H9 (cell line): ENCODE results near the gene ACTR8. TPM values are rescaled to one million over a fixed set of nuclear protein-coding genes. Genes with fewer than 3 reads are reported as not detected.

Experiments
- DNase-seq: peaks from one replicate; pipeline ENCODE4 v3.0.0-alpha.2; 2017
- H2AFZ ChIP-seq: one replicate; pipeline ENCODE4 v1.6.1; 2013; ENCODE audit warnings: mild to moderate bottlenecking, low read length, control low read depth, moderate library complexity
- H2AK5ac ChIP-seq: 2 replicates; pipeline ENCODE4 v1.6.1; 2013; ENCODE audit warnings: low read length, control low read depth, mixed read lengths; ENCODE audit not compliant: insufficient read length
- H2BK120ac ChIP-seq: one replicate; pipeline ENCODE4 v1.6.1; 2013; ENCODE audit warnings: low read depth, mild to moderate bottlenecking, low read length, control low read depth, inconsistent platforms; ENCODE audit not compliant: poor library complexity, severe bottlenecking
- H2BK12ac ChIP-seq: 2 replicates; pipeline ENCODE4 v1.6.1; 2013; ENCODE audit warnings: low read length, control low read depth, mixed read lengths, low read depth; ENCODE audit not compliant: insufficient read length
- H2BK15ac ChIP-seq: 2 replicates; pipeline ENCODE4 v1.6.1; 2013; ENCODE audit warnings: low read depth, low read length, control low read depth
- H2BK20ac ChIP-seq: one replicate; pipeline ENCODE4 v1.6.1; 2013; ENCODE audit warnings: low read depth, mild to moderate bottlenecking, low read length, control low read depth, inconsistent platforms; ENCODE audit not compliant: poor library complexity, severe bottlenecking
- H2BK5ac ChIP-seq: 2 replicates; pipeline ENCODE4 v1.6.1; 2013; ENCODE audit warnings: low read length, control low read depth, mixed read lengths; ENCODE audit not compliant: insufficient read length
- H3K14ac ChIP-seq: 2 replicates; pipeline ENCODE4 v1.6.1; 2013; ENCODE audit warnings: low read length, control low read depth; ENCODE audit not compliant: insufficient read depth
- H3K18ac ChIP-seq: 2 replicates; pipeline ENCODE4 v1.6.1; 2013; ENCODE audit warnings: low read depth, mild to moderate bottlenecking, mixed read lengths, low read length, control low read depth; ENCODE audit not compliant: insufficient read length
- H3K23ac ChIP-seq: 2 replicates; pipeline ENCODE4 v1.6.1; 2013; ENCODE audit warnings: low read length, control low read depth, mixed read lengths, low read depth; ENCODE audit not compliant: insufficient read length
- H3K23me2 ChIP-seq: 2 replicates; pipeline ENCODE4 v1.6.1; 2013; ENCODE audit warnings: low read depth, mild to moderate bottlenecking, mixed read lengths, low read length, control low read depth; ENCODE audit not compliant: insufficient read length, poor library complexity, severe bottlenecking
- H3K27ac ChIP-seq: 2 replicates; pipeline ENCODE4 v1.5.1; 2013; ENCODE audit warnings: low read length, control low read depth, mixed read lengths, low read depth; ENCODE audit not compliant: insufficient read length
- H3K27me3 ChIP-seq: 2 replicates; pipeline ENCODE4 v1.6.1; 2013; ENCODE audit warnings: low read length, control low read depth, inconsistent platforms; ENCODE audit not compliant: insufficient read depth
- H3K4ac ChIP-seq: 2 replicates; pipeline ENCODE4 v1.6.1; 2013; ENCODE audit warnings: low read depth, mild to moderate bottlenecking, control low read depth, inconsistent platforms, low read length, moderate library complexity
- H3K4me1 ChIP-seq: 2 replicates; pipeline ENCODE4 v1.6.1; 2013; ENCODE audit warnings: low read length, control low read depth, inconsistent platforms; ENCODE audit not compliant: insufficient read depth
- H3K4me2 ChIP-seq: 2 replicates; pipeline ENCODE4 v1.6.1; 2013; ENCODE audit warnings: low read length, control low read depth, mixed read lengths; ENCODE audit not compliant: insufficient read length, insufficient read depth
- H3K56ac ChIP-seq: 2 replicates; pipeline ENCODE4 v1.6.1; 2013; ENCODE audit warnings: low read depth, mild to moderate bottlenecking, mixed read lengths, low read length, control low read depth; ENCODE audit not compliant: insufficient read length
- H3K79me1 ChIP-seq: 2 replicates; pipeline ENCODE4 v1.6.1; 2013; ENCODE audit warnings: low read depth, mild to moderate bottlenecking, moderate library complexity, low read length, control low read depth, inconsistent platforms; ENCODE audit not compliant: insufficient read depth, poor library complexity, severe bottlenecking
- H3K79me2 ChIP-seq: 2 replicates; pipeline ENCODE4 v1.6.1; 2013; ENCODE audit warnings: low read length, control low read depth, inconsistent platforms; ENCODE audit not compliant: insufficient read depth
- H3K9ac ChIP-seq: 2 replicates; pipeline ENCODE4 v1.6.1; 2013; ENCODE audit warnings: low read length, control low read depth, mixed read lengths; ENCODE audit not compliant: insufficient read length; ENCODE audit errors: extremely low read depth
- H3K9me3 ChIP-seq: one replicate; pipeline ENCODE4 v1.6.1; 2013; ENCODE audit warnings: low read depth, low read length, inconsistent platforms; ENCODE audit not compliant: control insufficient read depth
- H3T11ph ChIP-seq: one replicate; pipeline ENCODE4 v1.6.1; 2013; ENCODE audit warnings: mild to moderate bottlenecking, low read length, control low read depth, inconsistent platforms
- H4K20me1 ChIP-seq: one replicate; pipeline ENCODE4 v1.6.1; 2013; ENCODE audit not compliant: control insufficient read depth, insufficient read length, insufficient read depth
- H4K5ac ChIP-seq: 2 replicates; pipeline ENCODE4 v1.6.1; 2013; ENCODE audit warnings: low read depth, mild to moderate bottlenecking, mixed read lengths, low read length, control low read depth; ENCODE audit not compliant: insufficient read length
- H4K8ac ChIP-seq: replicated peaks from 2 replicates; pipeline ENCODE4 v1.6.1; 2013; ENCODE audit warnings: low read length, control low read depth, mixed read lengths, low read depth; ENCODE audit not compliant: insufficient read length
- H4K91ac ChIP-seq: 2 replicates; pipeline ENCODE4 v1.6.1; 2013; ENCODE audit warnings: low read depth, mild to moderate bottlenecking, moderate library complexity, mixed read lengths, low read length, control low read depth; ENCODE audit not compliant: insufficient read length
- H3K27ac Mint-ChIP-seq, 3 experiments: 2 replicates in 2 of 3; 3 replicates in 1 of 3; pipeline ENCODE4 v1.8.0; 2020 to 2021; ENCODE audit warnings: mixed read lengths in 3 of 3, mild to moderate bottlenecking in 1 of 3, moderate library complexity in 1 of 3
- H3K27me3 Mint-ChIP-seq: 2 replicates; pipeline ENCODE4 v1.8.0; 2021; ENCODE audit warnings: low read depth, mild to moderate bottlenecking, moderate library complexity, mixed read lengths
- H3K36me3 Mint-ChIP-seq, 3 experiments: 2 replicates in 2 of 3; 3 replicates in 1 of 3; pipeline ENCODE4 v1.8.0; 2020 to 2021; ENCODE audit warnings: low read depth in 3 of 3, mixed read lengths in 3 of 3; ENCODE audit not compliant: insufficient read depth in 1 of 3
- H3K4me1 Mint-ChIP-seq, 2 experiments: 2 replicates each; pipeline ENCODE4 v1.8.0; 2020; ENCODE audit warnings: mixed read lengths in 2 of 2
- H3K4me3 Mint-ChIP-seq, 2 experiments: 2 replicates in 1 of 2; 3 replicates in 1 of 2; pipeline ENCODE4 v1.8.0; 2020 to 2021; ENCODE audit warnings: mild to moderate bottlenecking in 2 of 2, mixed read lengths in 2 of 2, moderate library complexity in 1 of 2
- H3K9me3 Mint-ChIP-seq, 2 experiments: 2 replicates in 1 of 2; 3 replicates in 1 of 2; pipeline ENCODE4 v1.8.0; 2020; ENCODE audit warnings: mild to moderate bottlenecking in 2 of 2, mixed read lengths in 2 of 2, moderate library complexity in 1 of 2
- CTCF ChIP-seq: fragments of 200-600 bp; sonication (generic); conservative IDR thresholded peaks from 3 replicates; pipeline ENCODE4 v1.8.0; 2021; ENCODE audit warnings: antibody characterized with exemption, mild to moderate bottlenecking
- WGBS: extraction: QIAGEN DNeasy Blood & Tissue Kit; methylation state at CpG from one replicate; pipeline ENCODE4 v1.1.7; 2013; ENCODE audit warnings: missing lambda C conversion rate, low lambda C conversion rate, mixed read lengths; ENCODE audit not compliant: insufficient read length; ENCODE audit errors: extremely low coverage; 5-methylcytosine and 5-hydroxymethylcytosine counted together
- total RNA-seq: library from RNA; stranded (reverse); gene quantifications from 2 replicates; pipeline ENCODE4 v1.2.1, GENCODE V29; 2021

The ACTR8 gene
- total RNA-seq, 1 experiment from 2014 or later, result 39.2 TPM

GRCh38 chr3:53865732-53866499, 16.0 kb downstream of the ACTR8 start:
- H3K27ac ChIP-seq, result no peak overlapping the region
- WGBS, result no CpG with 5 or more reads among the region's 5 CpGs

More at GRCh38 chr3:53865732-53866499, 16.0 kb downstream of the ACTR8 start:
- Histone ChIP-seq H3K79me1 (no peaks in the 10 kb centered on the region), H3K23ac (no peak overlapping the region), H4K8ac (no peak overlapping the region), H3K4me2 (no peak overlapping the region), H3K27me3 (no peaks in the 10 kb centered on the region), H4K5ac (no peak overlapping the region), H3K4me1 (no peaks in the 10 kb centered on the region), H2AK5ac (no peak overlapping the region), H4K91ac (no peak overlapping the region), H3K23me2 (no peaks in the 10 kb centered on the region), H3T11ph (no peak overlapping the region), H2BK20ac (no peak overlapping the region), H2BK12ac (no peak overlapping the region), H3K56ac (no peak overlapping the region), H3K9ac (no peak overlapping the region), H3K4ac (no peak overlapping the region), H2BK15ac (no peak overlapping the region), H3K18ac (no peak overlapping the region), H3K14ac (no peak overlapping the region), H2BK120ac (no peak overlapping the region), H2AFZ (no peak overlapping the region), H3K79me2 (no peaks in the 10 kb centered on the region), H4K20me1 (no peaks in the 10 kb centered on the region), H3K9me3 (no peaks in the 10 kb centered on the region), H2BK5ac (no peak overlapping the region)
- no peaks in the 10 kb centered on the region for H3K27me3 Mint-ChIP-seq
- no peak overlapping the region for H3K4me3 Mint-ChIP-seq
- no peak for DNase-seq
- no peaks in the 10 kb centered on the region for H3K9me3 Mint-ChIP-seq
- no peak overlapping the region for H3K27ac Mint-ChIP-seq
- no peaks in the 10 kb centered on the region for H3K4me1 Mint-ChIP-seq
- TF ChIP-seq CTCF, result no peak
- H3K36me3 Mint-ChIP-seq, result peaks cover 14 to 63% (median 54%) of the 10 kb centered on the region in 3 experiments; a peak in 6 of 7 replicates
